MM.1S (cell line): ENCODE results near the gene TPK1.

Experiments
- DNase-seq: peaks from one replicate; pipeline ENCODE4 v3.0.0-alpha.2; 2015
- H2AFZ ChIP-seq: fragments of 300-600 bp; sonication (generic); 2 replicates; pipeline ENCODE4 v1.6.0; 2016; ENCODE audit warnings: antibody characterized with exemption, low read length
- H3F3A ChIP-seq: fragments of 300-600 bp; sonication (generic); 2 replicates; pipeline ENCODE4 v1.6.1; 2016; ENCODE audit warnings: mild to moderate bottlenecking, antibody characterized with exemption, low read length, moderate library complexity, mixed read lengths; ENCODE audit not compliant: insufficient read depth
- H3K27ac ChIP-seq: fragments of 300-600 bp; sonication (generic); 2 replicates; pipeline ENCODE4 v1.5.1; 2016; ENCODE audit warnings: mild to moderate bottlenecking, low read length
- H3K27me3 ChIP-seq: fragments of 300-600 bp; sonication (generic); replicated peaks from 2 replicates; pipeline ENCODE4 v1.6.0; 2016; ENCODE audit warnings: low read length; ENCODE audit not compliant: insufficient read depth
- H3K36me3 ChIP-seq: fragments of 300-600 bp; sonication (generic); replicated peaks from 2 replicates; pipeline ENCODE4 v1.6.1; 2016; ENCODE audit warnings: mild to moderate bottlenecking, low read length, mixed read lengths; ENCODE audit not compliant: insufficient read depth
- H3K4me1 ChIP-seq: fragments of 300-600 bp; sonication (generic); 2 replicates; pipeline ENCODE4 v1.6.1; 2016; ENCODE audit warnings: low read length, mixed read lengths
- H3K4me2 ChIP-seq: fragments of 300-600 bp; sonication (generic); 2 replicates; pipeline ENCODE4 v1.6.0; 2016; ENCODE audit warnings: low read depth, low read length
- H3K4me3 ChIP-seq: fragments of 300-600 bp; sonication (generic); 2 replicates; pipeline ENCODE4 v1.5.1; 2016; ENCODE audit warnings: low read length, mixed read lengths
- H3K79me2 ChIP-seq: fragments of 300-600 bp; sonication (generic); 2 replicates; pipeline ENCODE4 v1.6.1; 2016; ENCODE audit warnings: mixed run types, low read length, mixed read lengths
- H3K9ac ChIP-seq: fragments of 300-600 bp; sonication (generic); 2 replicates; pipeline ENCODE4 v1.6.1; 2016; ENCODE audit warnings: low read length, mixed read lengths
- H3K9me2 ChIP-seq: fragments of 300-600 bp; sonication (generic); replicated peaks from 2 replicates; pipeline ENCODE4 v1.6.1; 2016; ENCODE audit warnings: mild to moderate bottlenecking, low read length, mixed read lengths; ENCODE audit not compliant: insufficient read depth
- H3K9me3 ChIP-seq: fragments of 300-600 bp; sonication (generic); replicated peaks from 2 replicates; pipeline ENCODE4 v1.6.1; 2016; ENCODE audit warnings: mild to moderate bottlenecking, low read length, mixed read lengths; ENCODE audit not compliant: insufficient read depth
- H4K20me1 ChIP-seq: fragments of 300-600 bp; sonication (generic); 2 replicates; pipeline ENCODE4 v1.6.1; 2016; ENCODE audit warnings: mild to moderate bottlenecking, low read length, moderate library complexity, mixed read lengths; ENCODE audit not compliant: insufficient read depth
- CTCF ChIP-seq: fragments of 300-600 bp; sonication (generic); IDR thresholded peaks from 2 replicates; pipeline ENCODE4 v1.5.1; 2016; ENCODE audit warnings: antibody characterized with exemption, low read length, mixed read lengths
- EZH2 ChIP-seq: fragments of 300-600 bp; sonication (generic); optimal IDR thresholded peaks from 2 replicates; pipeline ENCODE3; 2017; ENCODE audit warnings: low read depth, mild to moderate bottlenecking, antibody characterized with exemption, low read length, mixed read lengths
- EZH2phosphoT487 ChIP-seq: fragments of 300-600 bp; sonication (generic); IDR thresholded peaks from 2 replicates; pipeline ENCODE4 v1.6.1; 2018; ENCODE audit warnings: antibody characterized with exemption, low read length

Gene TPK1

GRCh38 chr7:144528536-144529045, 307.3 kb downstream of the TPK1 start:
- H3K9me3 ChIP-seq = no peaks in the 10 kb centered on the region
- H3K4me1 ChIP-seq = peaks cover 6% of the 10 kb centered on the region; the same call in 1 of the 2 replicates
- H3K36me3 ChIP-seq = no peaks in the 10 kb centered on the region
- DNase-seq = no peak
- TF ChIP-seq EZH2 (no peak), EZH2phosphoT487 (no peak), CTCF (no peak)
- H3K27ac ChIP-seq = no peak overlapping the region
- no peak overlapping the region for H3K4me2 ChIP-seq
- no peaks in the 10 kb centered on the region for H4K20me1 ChIP-seq
- H3K9me2 ChIP-seq = no peaks in the 10 kb centered on the region
- H3K9ac ChIP-seq = no peak overlapping the region
- H3K27me3 ChIP-seq = no peaks in the 10 kb centered on the region
- H3K79me2 ChIP-seq = no peaks in the 10 kb centered on the region
- H3F3A ChIP-seq = no peaks in the 10 kb centered on the region
- H3K4me3 ChIP-seq = no peak overlapping the region
- H2AFZ ChIP-seq = no peak overlapping the region

GRCh38 chr7:144527051-144527471, 308.8 kb downstream of the TPK1 start:
- Histone ChIP-seq H3K79me2 (no peaks in the 10 kb centered on the region), H2AFZ (no peak overlapping the region), H3K36me3 (no peaks in the 10 kb centered on the region), H3K9me3 (no peaks in the 10 kb centered on the region), H3K9ac (no peak overlapping the region), H3K27ac (no peak overlapping the region), H3F3A (no peaks in the 10 kb centered on the region), H3K4me3 (no peak overlapping the region), H3K4me1 (peaks cover 6% of the 10 kb centered on the region; the same call in 1 of the 2 replicates), H3K9me2 (no peaks in the 10 kb centered on the region), H3K27me3 (no peaks in the 10 kb centered on the region), H4K20me1 (no peaks in the 10 kb centered on the region), H3K4me2 (no peak overlapping the region)
- no peak for DNase-seq
- TF ChIP-seq EZH2 (no peak), EZH2phosphoT487 (no peak), CTCF (no peak)

- DNase-seq = no peak
- TF ChIP-seq EZH2phosphoT487 (no peak), CTCF (no peak), EZH2 (no peak)
These were observed 309.9 kb downstream of the TPK1 start for GRCh38 chr7:144525956-144526355.

More at GRCh38 chr7:144525956-144526355, 309.9 kb downstream of the TPK1 start:
- H2AFZ ChIP-seq = no peak overlapping the region
- H3K4me2 ChIP-seq = no peak overlapping the region
- no peak overlapping the region for H3K27ac ChIP-seq
- no peaks in the 10 kb centered on the region for H4K20me1 ChIP-seq
- no peaks in the 10 kb centered on the region for H3F3A ChIP-seq
- H3K9me3 ChIP-seq = no peaks in the 10 kb centered on the region
- no peak overlapping the region for H3K4me3 ChIP-seq
- peaks cover 6% of the 10 kb centered on the region; the same call in 1 of the 2 replicates for H3K4me1 ChIP-seq
- no peaks in the 10 kb centered on the region for H3K9me2 ChIP-seq
- H3K27me3 ChIP-seq = no peaks in the 10 kb centered on the region
- H3K79me2 ChIP-seq = no peaks in the 10 kb centered on the region
- no peak overlapping the region for H3K9ac ChIP-seq
- H3K36me3 ChIP-seq = no peaks in the 10 kb centered on the region
